Measurements from ENCODE around the gene CRAMP1.

GRCh38 chr16:1606774-1607173 is 5.4 kb upstream of the CRAMP1 start:
- TF ChIP-seq CTCF (IDR thresholded peaks at IDR 0.05; ENCODE audit: control extremely low read depth in 1 of 3, insufficient read depth in 1 of 3, low read depth in 1 of 3, low read length in 3 of 3): no peak
- TF ChIP-seq POLR2A (IDR thresholded peaks at IDR 0.05; ENCODE audit: control extremely low read depth in 1 of 2, low read depth in 2 of 2, low read length in 2 of 2): no peak
- TF ChIP-seq EZH2 (IDR thresholded peaks at IDR 0.05; ENCODE audit: low read depth, low read length, severe bottlenecking): no peak
- TF ChIP-seq RFX5 (IDR thresholded peaks at IDR 0.05; ENCODE audit: borderline replicate concordance, low read depth, low read length): no peak
